ENCODE data around the gene PCTP. TPM values are rescaled to one million over a fixed set of nuclear protein-coding genes. Genes with fewer than 3 reads are reported as not detected.

Gene PCTP
- total RNA-seq, 1 experiment from 2014 or later, result 17.1 TPM

DNA sequence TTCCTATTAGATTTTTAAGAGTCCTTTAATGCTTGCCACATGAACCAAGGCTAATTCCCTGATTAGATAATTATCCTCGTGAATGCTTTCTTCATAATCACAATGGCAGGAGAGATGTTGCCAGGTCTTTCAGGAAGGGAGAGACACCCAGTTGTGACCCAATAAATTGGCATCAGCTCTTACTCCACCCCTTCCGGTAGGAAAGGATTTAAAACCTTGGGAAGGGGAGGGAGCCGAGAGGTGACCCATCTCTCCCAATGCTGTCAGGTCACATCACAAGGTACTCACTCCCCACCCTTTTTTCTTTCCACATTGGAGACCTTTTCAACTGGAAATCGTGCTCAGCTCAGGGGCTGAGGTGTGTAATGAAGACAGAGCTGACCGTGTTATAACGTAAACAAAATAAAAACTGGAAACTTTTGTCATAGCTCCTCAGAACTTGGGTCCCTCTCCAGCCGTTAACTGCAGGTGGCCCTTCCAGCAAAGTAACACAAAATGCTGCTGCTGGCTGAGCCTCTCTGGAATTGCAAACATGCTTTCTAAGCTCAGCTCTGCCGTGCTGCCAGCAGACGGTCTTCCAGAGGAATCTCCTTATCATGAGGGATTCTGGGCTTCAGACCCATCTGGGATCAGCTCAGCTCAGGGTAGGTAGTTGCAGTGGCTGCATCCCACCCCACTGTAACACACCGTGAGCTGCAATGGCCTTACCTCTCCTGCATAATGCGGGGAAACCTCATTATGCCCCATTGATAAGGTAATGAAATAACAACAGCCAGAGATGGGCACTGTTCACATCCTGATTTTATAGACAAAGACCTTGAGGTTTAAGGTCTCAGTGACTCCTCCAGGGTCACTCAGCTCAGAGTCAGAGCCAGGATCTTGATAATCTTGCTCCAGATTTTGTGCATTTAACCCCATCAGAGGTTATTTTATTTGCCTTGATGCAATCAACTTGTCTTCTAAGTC lies 43.8 kb upstream of the PCTP start:
- no peak for TF ChIP-seq CTCF (conservative IDR thresholded peaks at IDR 0.05)
- Histone ChIP-seq H2BK5ac (ENCODE audit: insufficient read length, low read length) (no peak overlapping the region), H2BK20ac (ENCODE audit: low read depth, low read length, poor library complexity, severe bottlenecking) (no peak overlapping the region), H3K79me1 (ENCODE audit: insufficient read depth, low read depth, low read length, poor library complexity, severe bottlenecking) (no peaks in the 10 kb centered on the region), H2BK15ac (ENCODE audit: low read depth, low read length) (no peak overlapping the region), H4K5ac (ENCODE audit: insufficient read length, low read depth, low read length) (no peak overlapping the region), H4K91ac (ENCODE audit: insufficient read length, low read depth, low read length) (no peak overlapping the region), H4K8ac (replicated peaks; ENCODE audit: insufficient read length, low read depth, low read length) (no peak overlapping the region), H4K20me1 (ENCODE audit: control insufficient read depth, insufficient read depth, insufficient read length) (no peaks in the 10 kb centered on the region), H3K79me2 (ENCODE audit: insufficient read depth, low read length) (no peaks in the 10 kb centered on the region), H3T11ph (ENCODE audit: low read length) (no peak overlapping the region), H3K4me2 (ENCODE audit: insufficient read depth, insufficient read length, low read length) (peak overlapping the region; percentile 44), H3K18ac (ENCODE audit: insufficient read length, low read depth, low read length) (peak overlapping the region; percentile 62), H3K9ac (ENCODE audit: extremely low read depth, insufficient read length, low read length) (no peak overlapping the region), H3K27me3 (ENCODE audit: insufficient read depth, low read length) (no peaks in the 10 kb centered on the region), H2AK5ac (ENCODE audit: insufficient read length, low read length) (no peak overlapping the region), H3K27ac (ENCODE audit: insufficient read length, low read depth, low read length) (no peak overlapping the region), H2BK120ac (ENCODE audit: low read depth, low read length, poor library complexity, severe bottlenecking) (no peak overlapping the region), H3K9me3 (ENCODE audit: control insufficient read depth, low read depth, low read length) (no peaks in the 10 kb centered on the region), H3K56ac (ENCODE audit: insufficient read length, low read depth, low read length) (no peak overlapping the region), H3K14ac (ENCODE audit: insufficient read depth, low read length) (peak overlapping the region; percentile 13; the same call in 1 of the 2 replicates), H3K4me1 (ENCODE audit: insufficient read depth, low read length) (peaks cover 6% of the 10 kb centered on the region; the same call in 1 of the 2 replicates), H3K23me2 (ENCODE audit: insufficient read length, low read depth, low read length, poor library complexity, severe bottlenecking) (no peaks in the 10 kb centered on the region), H3K23ac (ENCODE audit: insufficient read length, low read depth, low read length) (no peak overlapping the region), H3K4ac (ENCODE audit: low read depth, low read length) (no peak overlapping the region), H2AFZ (ENCODE audit: low read length) (peak overlapping the region; percentile 14), H2BK12ac (ENCODE audit: insufficient read length, low read depth, low read length) (no peak overlapping the region)
- Mint-ChIP-seq H3K27me3 (ENCODE audit: low read depth) (no peaks in the 10 kb centered on the region), H3K36me3 (ENCODE audit: insufficient read depth in 1 of 3, low read depth in 3 of 3) (peaks cover 0 to 2% (median 0%) of the 10 kb centered on the region in 3 experiments; a peak in 2 of 7 replicates), H3K9me3 (peaks cover 0 to 3% of the 10 kb centered on the region in 2 experiments; a peak in 3 of 5 replicates), H3K4me3 (peak overlapping the region; percentile 8 to 33; a peak in 4 of 5 replicates), H3K4me1 (peaks cover 18 to 29% of the 10 kb centered on the region in 2 experiments), H3K27ac (peak overlapping the region; percentile 29 to 75 (median 71); a peak in 4 of 7 replicates)
- WGBS (ENCODE audit: extremely low coverage, insufficient read length, low lambda C conversion rate), result no CpG with 5 or more reads among the region's 11 CpGs
- peak; percentile 51 for DNase-seq
